ENCODE measurements around the gene PSMD10.

The PSMD10 gene

GRCh38 chrX:108070891-108071290 is 20.5 kb downstream of the PSMD10 start:
- no peak for DNase-seq

- DNase-seq, result no peak
Observed at GRCh38 chrX:108068121-108068520, 23.2 kb downstream of the PSMD10 start.

GRCh38 chrX:108064613-108065012 is 26.7 kb downstream of the PSMD10 start:
- no peak for DNase-seq

GRCh38 chrX:108064001-108064400 is 27.3 kb downstream of the PSMD10 start:
- DNase-seq, result no peak

- DNase-seq, result no peak
Observed at GRCh38 chrX:108059801-108060200, 31.5 kb downstream of the PSMD10 start.

- DNase-seq, result no peak
Observed at GRCh38 chrX:108055546-108055945, 35.8 kb downstream of the PSMD10 start.

- no peak for DNase-seq
Observed at GRCh38 chrX:108053218-108053617, 38.1 kb downstream of the PSMD10 start.

- DNase-seq, result no peak
Observed at GRCh38 chrX:108049649-108050048, 41.7 kb downstream of the PSMD10 start.

GRCh38 chrX:108044554-108045256 is 46.6 kb downstream of the PSMD10 start, which contains the start of gene VSIG1:
Gene VSIG1 (plus strand): TSS chrX:108045065. CDS start chrX:108045131, 66 bp downstream.
- DNase-seq, result no peak

- DNase-seq, result no peak
Observed at GRCh38 chrX:108036298-108036973, 54.9 kb downstream of the PSMD10 start.

GRCh38 chrX:108034725-108035124 is 56.6 kb downstream of the PSMD10 start:
- no peak for DNase-seq

All from midbrain (tissue), 1 donor.